ENCODE data around the gene MTSS2. TPM values are rescaled to one million over a fixed set of nuclear protein-coding genes. Genes with fewer than 3 reads are reported as not detected.

MTSS2 gene
- total RNA-seq, 3 donors from 2014 or later (not counting 1 experiment from before 2014, with no cell fraction given) = 3.8 to 8.8 (median 4.4) TPM

- H3K36me3 Mint-ChIP-seq = no peaks in the 10 kb centered on the region
Measured at GRCh38 chr16:70678898-70679670, 6.8 kb downstream of the MTSS2 start.

GRCh38 chr16:70678121-70678897, 7.5 kb downstream of the MTSS2 start:
- Histone ChIP-seq H3K4me1 (ENCODE audit: control insufficient read depth, insufficient read depth, low read length) (peaks cover 6% of the 10 kb centered on the region), H3K9me3 (ENCODE audit: control insufficient read depth, insufficient read depth, low read length) (no peaks in the 10 kb centered on the region), H3K27ac (ENCODE audit: low read length) (no peak overlapping the region), H3K4me3 (ENCODE audit: low read length) (no peak overlapping the region), H3K36me3 (ENCODE audit: control insufficient read depth, insufficient read depth, low read length) (no peaks in the 10 kb centered on the region), H3K27me3 (ENCODE audit: control insufficient read depth, insufficient read depth, low read length) (no peaks in the 10 kb centered on the region)
- WGBS (ENCODE audit: insufficient coverage) = 94% methylated on average over 22 of the region's 22 CpGs
- ATAC-seq (no peak), DNase-seq (no peak)
- Mint-ChIP-seq H3K27ac (peak overlapping the region in 1 of 2 donors; percentile 83), H3K4me3 (no peak overlapping the region), H3K4me1 (peaks cover 0 to 12% of the 10 kb centered on the region in 2 donors), H3K9me3 (no peaks in the 10 kb centered on the region), H3K27me3 (ENCODE audit: low read depth in 2 of 2) (no peaks in the 10 kb centered on the region), H3K36me3 (no peaks in the 10 kb centered on the region)
- no peak for TF ChIP-seq CTCF (IDR thresholded peaks at IDR 0.05)
- intact Hi-C loops (cut with micrococcal nuclease) = no loop called here

More at GRCh38 chr16:70678898-70679670, 6.8 kb downstream of the MTSS2 start:
- Histone ChIP-seq H3K36me3 (ENCODE audit: control insufficient read depth, insufficient read depth, low read length) (no peaks in the 10 kb centered on the region), H3K27ac (ENCODE audit: low read length) (no peak overlapping the region), H3K27me3 (ENCODE audit: control insufficient read depth, insufficient read depth, low read length) (no peaks in the 10 kb centered on the region), H3K9me3 (ENCODE audit: control insufficient read depth, insufficient read depth, low read length) (no peaks in the 10 kb centered on the region), H3K4me1 (ENCODE audit: control insufficient read depth, insufficient read depth, low read length) (peaks cover 6% of the 10 kb centered on the region), H3K4me3 (ENCODE audit: low read length) (no peak overlapping the region)
- H3K9me3 Mint-ChIP-seq = no peaks in the 10 kb centered on the region
- no peaks in the 10 kb centered on the region for H3K27me3 Mint-ChIP-seq (ENCODE audit: low read depth in 2 of 2)
- no peak for TF ChIP-seq CTCF (IDR thresholded peaks at IDR 0.05)
- 79% methylated on average over 31 of the region's 31 CpGs for WGBS (ENCODE audit: insufficient coverage)
- H3K4me1 Mint-ChIP-seq = peaks cover 0 to 12% of the 10 kb centered on the region in 2 donors
- intact Hi-C loops (cut with micrococcal nuclease) = no loop called here
- DNase-seq (no peak), ATAC-seq (no peak)
- H3K27ac Mint-ChIP-seq = peak overlapping the region in 1 of 2 donors; percentile 83
- H3K4me3 Mint-ChIP-seq = no peak overlapping the region

GRCh38 chr16:70677499-70678120, 8.2 kb downstream of the MTSS2 start:
- intact Hi-C loops (cut with micrococcal nuclease) = no loop called here
- no peaks in the 10 kb centered on the region for H3K36me3 Mint-ChIP-seq
- H3K4me3 Mint-ChIP-seq = no peak overlapping the region
- H3K4me1 ChIP-seq (ENCODE audit: control insufficient read depth, insufficient read depth, low read length) = peaks cover 6% of the 10 kb centered on the region
- no peak for TF ChIP-seq CTCF (IDR thresholded peaks at IDR 0.05)
- no peaks in the 10 kb centered on the region for H3K9me3 Mint-ChIP-seq
- H3K27me3 ChIP-seq (ENCODE audit: control insufficient read depth, insufficient read depth, low read length) = no peaks in the 10 kb centered on the region
- ATAC-seq = no peak
- H3K36me3 ChIP-seq (ENCODE audit: control insufficient read depth, insufficient read depth, low read length) = no peaks in the 10 kb centered on the region
- H3K4me3 ChIP-seq (ENCODE audit: low read length) = no peak overlapping the region
- no peak overlapping the region for H3K27ac ChIP-seq (ENCODE audit: low read length)
- 91% methylated on average over 15 of the region's 15 CpGs for WGBS (ENCODE audit: insufficient coverage)
- no peaks in the 10 kb centered on the region for H3K9me3 ChIP-seq (ENCODE audit: control insufficient read depth, insufficient read depth, low read length)
- no peak for DNase-seq
- H3K27me3 Mint-ChIP-seq (ENCODE audit: low read depth in 2 of 2) = no peaks in the 10 kb centered on the region
- H3K4me1 Mint-ChIP-seq = peaks cover 0 to 12% of the 10 kb centered on the region in 2 donors
- no peak overlapping the region for H3K27ac Mint-ChIP-seq
